ENCODE measurements around the gene GSG1. TPM values are rescaled to one million over a fixed set of nuclear protein-coding genes. Genes with fewer than 3 reads are reported as not detected.

The GSG1 gene
- total and polyA plus RNA-seq, 2 donors (not counting 3 experiments of a cell fraction or from before 2014, with no cell fraction given): not detected

- Histone ChIP-seq H4K20me1 (replicated peaks; ENCODE audit: control insufficient read depth, extremely low read depth, insufficient read depth, low read length) (no peaks in the 10 kb centered on the region), H3K9me1 (replicated peaks; ENCODE audit: control insufficient read depth, extremely low read depth, insufficient read depth, low read length) (no peaks in the 10 kb centered on the region), H3K27me3 (ENCODE audit: control insufficient read depth in 2 of 2, insufficient read depth in 2 of 2, low read length in 2 of 2) (no peaks in the 10 kb centered on the region), H3K9me3 (replicated peaks; ENCODE audit: control insufficient read depth, insufficient read depth, low read length) (no peaks in the 10 kb centered on the region), H3K4me3 (replicated peaks in 1 of 3; ENCODE audit: insufficient read depth in 1 of 3, low read depth in 1 of 3, low read length in 3 of 3) (no peak overlapping the region), H3K79me2 (ENCODE audit: control insufficient read depth, insufficient read depth, low read length) (no peaks in the 10 kb centered on the region), H3K4me1 (ENCODE audit: control insufficient read depth, extremely low read depth, insufficient read depth, low read length) (no peaks in the 10 kb centered on the region), H3K4me2 (ENCODE audit: insufficient read depth, low read length) (no peak overlapping the region), H2AFZ (ENCODE audit: low read depth, low read length) (no peak overlapping the region), H3K36me3 (ENCODE audit: control insufficient read depth in 2 of 2, extremely low read depth in 1 of 2, insufficient read depth in 2 of 2, low read length in 2 of 2) (peaks cover 5 to 12% of the 10 kb centered on the region in 2 experiments), H3K27ac (ENCODE audit: insufficient read depth, low read depth, low read length) (no peak overlapping the region), H3K9ac (replicated peaks; ENCODE audit: extremely low read depth, insufficient read depth, low read length) (no peak overlapping the region)
- CTCF ChIA-PET: interaction anchor here (0.6 kb wide), 1 partner anchor 28 kb away, joined by 3 read pairs; no protein-coding TSS in a partner anchor
- TF ChIP-seq JUN (IDR thresholded peaks at IDR 0.05; ENCODE audit: borderline replicate concordance, insufficient read depth, insufficient read length, low read depth): no peak
- no peak for TF ChIP-seq MYC (IDR thresholded peaks at IDR 0.05; ENCODE audit: low read depth, low read length)
- TF ChIP-seq POLR2AphosphoS5 (IDR thresholded peaks at IDR 0.05; ENCODE audit: insufficient read depth, low read depth, low read length): no peak
- TF ChIP-seq EZH2 (IDR thresholded peaks at IDR 0.05; ENCODE audit: borderline replicate concordance, low read depth, low read length, severe bottlenecking): no peak
- TF ChIP-seq CTCF (IDR thresholded peaks at IDR 0.05; ENCODE audit: extremely low read depth in 1 of 2, insufficient read depth in 1 of 2, low read depth in 1 of 2, low read length in 2 of 2): no peak
- no peak for TF ChIP-seq FOS (IDR thresholded peaks at IDR 0.05; ENCODE audit: borderline replicate concordance, insufficient read depth, low read length)
- TF ChIP-seq MAX (IDR thresholded peaks at IDR 0.05; ENCODE audit: insufficient read depth, insufficient read length): no peak
- no peak for TF ChIP-seq POLR2A (IDR thresholded peaks at IDR 0.05; ENCODE audit: low read depth, low read length)
- DNase-seq (ENCODE audit: low read depth, low spot score): no peak
- intact Hi-C loops (cut with micrococcal nuclease) (no loop called here), dilution Hi-C loops (cut with MboI; ENCODE audit: extremely low pct_ligation_motif_present, low sequenced_read_pairs) (no loop called here)
- POLR2A ChIA-PET: interaction anchor here (1.2 kb wide), 1 partner anchor 130 kb away, joined by 3 read pairs; the partner anchor contains the start of gene EMP1
- no TSS peak for BruUV-seq (replicated peaks)
- FAIRE-seq: no peak
Measured at GRCh38 chr12:13066459-13066858, 37.0 kb downstream of the GSG1 start.

Data from endothelial cell of umbilical vein (primary cell).